GM12891 (cell line): ENCODE measurements around the gene SERINC3.

Experiments used
- DNase-seq: peaks from one replicate; pipeline ENCODE4 v3.0.0; 2011; ENCODE audit warnings: low spot score; ENCODE audit not compliant: insufficient read length
- FAIRE-seq: peaks from 2 replicates; lab custom pipeline; 2011; peaks lifted over from hg19 to GRCh38; lab: Jason Lieb, UNC
- PAX5 ChIP-seq: IDR thresholded peaks from 2 replicates; pipeline ENCODE4 v1.6.1; 2011; ENCODE audit warnings: low read length, moderate library complexity, mild to moderate bottlenecking; ENCODE audit not compliant: insufficient read depth, severe bottlenecking
- POLR2A ChIP-seq: IDR thresholded peaks from 2 replicates; pipeline ENCODE4 v1.6.1; 2011; ENCODE audit warnings: low read depth, low read length, control low read depth
- POLR2AphosphoS5 ChIP-seq: IDR thresholded peaks from 2 replicates; pipeline ENCODE4 v1.6.1; 2011; ENCODE audit warnings: low read depth, low read length, control low read depth
- POU2F2 ChIP-seq: IDR thresholded peaks from 2 replicates; pipeline ENCODE4 v1.6.1; 2011; ENCODE audit warnings: low read depth, mild to moderate bottlenecking, control low read depth, low read length, moderate library complexity
- SPI1 ChIP-seq: IDR thresholded peaks from 2 replicates; pipeline ENCODE4 v1.6.1; 2011; ENCODE audit warnings: low read depth, low read length, control low read depth
- TAF1 ChIP-seq: IDR thresholded peaks from 2 replicates; pipeline ENCODE4 v1.6.1; 2011; ENCODE audit warnings: low read depth, low read length, control low read depth

The SERINC3 gene

GRCh38 chr20:44468044-44468782 is 53.7 kb downstream of the SERINC3 start:
- TF ChIP-seq TAF1 (no peak), POU2F2 (no peak), POLR2AphosphoS5 (no peak), POLR2A (no peak), PAX5 (no peak), SPI1 (no peak)
- DNase-seq = no peak
- no peak for FAIRE-seq

- TF ChIP-seq POU2F2 (no peak), TAF1 (no peak), SPI1 (no peak), POLR2AphosphoS5 (no peak), PAX5 (no peak), POLR2A (no peak)
- no peak for FAIRE-seq
- no peak for DNase-seq
Measured at GRCh38 chr20:44467289-44467883, 54.5 kb downstream of the SERINC3 start.

GRCh38 chr20:44465001-44465560 is 56.8 kb downstream of the SERINC3 start:
- FAIRE-seq = no peak
- no peak for DNase-seq
- no peak for TF ChIP-seq TAF1
- no peak for TF ChIP-seq POU2F2
- TF ChIP-seq SPI1 = no peak
- TF ChIP-seq POLR2AphosphoS5 = no peak
- TF ChIP-seq POLR2A = no peak
- no peak for TF ChIP-seq PAX5

- DNase-seq (no peak), FAIRE-seq (no peak)
- TF ChIP-seq SPI1 (no peak), POLR2A (no peak), POU2F2 (no peak), PAX5 (no peak)
Measured at GRCh38 chr20:44464514-44464913, 57.4 kb downstream of the SERINC3 start.

- FAIRE-seq (no peak), DNase-seq (no peak)
- TF ChIP-seq SPI1 (no peak), POU2F2 (no peak), PAX5 (no peak), POLR2AphosphoS5 (no peak), POLR2A (no peak), TAF1 (no peak)
Measured at GRCh38 chr20:44463466-44463865, 58.4 kb downstream of the SERINC3 start.

GRCh38 chr20:44461803-44462174 is 60.1 kb downstream of the SERINC3 start:
- TF ChIP-seq TAF1 = no peak
- no peak for TF ChIP-seq POLR2A
- no peak for TF ChIP-seq POLR2AphosphoS5
- TF ChIP-seq PAX5 = no peak
- no peak for TF ChIP-seq SPI1
- no peak for TF ChIP-seq POU2F2
- DNase-seq (no peak), FAIRE-seq (no peak)

GRCh38 chr20:44461142-44461802 is 60.6 kb downstream of the SERINC3 start:
- DNase-seq (no peak), FAIRE-seq (no peak)
- TF ChIP-seq POLR2A = no peak
- no peak for TF ChIP-seq POLR2AphosphoS5
- no peak for TF ChIP-seq PAX5
- no peak for TF ChIP-seq TAF1
- no peak for TF ChIP-seq SPI1
- no peak for TF ChIP-seq POU2F2

GRCh38 chr20:44460795-44461141 is 61.1 kb downstream of the SERINC3 start:
- DNase-seq (no peak), FAIRE-seq (no peak)
- no peak for TF ChIP-seq PAX5
- no peak for TF ChIP-seq POU2F2
- TF ChIP-seq POLR2AphosphoS5 = no peak
- no peak for TF ChIP-seq SPI1

GRCh38 chr20:44459271-44459670 is 62.6 kb downstream of the SERINC3 start:
- DNase-seq = no peak
- no peak for FAIRE-seq
- no peak for TF ChIP-seq TAF1
- no peak for TF ChIP-seq POLR2A
- TF ChIP-seq POU2F2 = no peak
- no peak for TF ChIP-seq POLR2AphosphoS5
- TF ChIP-seq SPI1 = no peak
- no peak for TF ChIP-seq PAX5

- TF ChIP-seq POLR2AphosphoS5 = no peak
- TF ChIP-seq PAX5 = no peak
- TF ChIP-seq POLR2A = no peak
- no peak for TF ChIP-seq SPI1
- no peak for TF ChIP-seq POU2F2
- TF ChIP-seq TAF1 = no peak
- DNase-seq = no peak
- no peak for FAIRE-seq
Measured at GRCh38 chr20:44457016-44457415, 64.9 kb downstream of the SERINC3 start.
